H1 (cell line): Measurements from ENCODE around the gene APMAP. TPM values are rescaled to one million over a fixed set of nuclear protein-coding genes. Genes with fewer than 3 reads are reported as not detected.

Experiments
- CTCF ChIA-PET: fragments of 300-600 bp; sonication (Branson Sonifier 250); formaldehyde crosslinking; loops from one replicate; lab custom pipeline; 2021; ENCODE audit not compliant: partially characterized antibody; lab: Charles Lee
- POLR2A ChIA-PET: fragments of 300-600 bp; sonication (Branson Sonifier 250); formaldehyde crosslinking; loops from one replicate; lab custom pipeline; 2021; ENCODE audit warnings: inconsistent platforms; ENCODE audit not compliant: partially characterized antibody; lab: Charles Lee
- DNase-seq, 2 experiments: peaks; one replicate each; pipeline versions ENCODE4 v3.0.0 to v3.0.0-alpha.2; 2010 to 2022; ENCODE audit warnings: low spot score in 2 of 2, low read depth in 1 of 2, mixed read lengths in 1 of 2
- FAIRE-seq: peaks from 2 replicates; lab custom pipeline; 2011; peaks lifted over from hg19 to GRCh38; lab: Jason Lieb, UNC
- H2AFZ ChIP-seq: 2 replicates; pipeline ENCODE4 v1.8.1; 2012; ENCODE audit warnings: low read length, inconsistent platforms
- H2AK5ac ChIP-seq: 2 replicates; pipeline ENCODE4 v1.6.1; 2013; ENCODE audit warnings: low read depth, low read length
- H2BK120ac ChIP-seq: replicated peaks from 2 replicates; pipeline ENCODE3; 2013; ENCODE audit warnings: low read depth, low read length, inconsistent platforms
- H2BK12ac ChIP-seq: 2 replicates; pipeline ENCODE4 v1.6.1; 2013; ENCODE audit warnings: low read depth, low read length
- H2BK15ac ChIP-seq: 2 replicates; pipeline ENCODE4 v1.6.1; 2013; ENCODE audit warnings: low read length
- H2BK20ac ChIP-seq: 2 replicates; pipeline ENCODE4 v1.6.1; 2013; ENCODE audit warnings: low read length
- H2BK5ac ChIP-seq: 2 replicates; pipeline ENCODE4 v1.6.1; 2013; ENCODE audit warnings: low read depth, low read length
- H3K14ac ChIP-seq: 2 replicates; pipeline ENCODE4 v1.6.1; 2013; ENCODE audit warnings: inconsistent platforms; ENCODE audit not compliant: insufficient read length
- H3K18ac ChIP-seq: 2 replicates; pipeline ENCODE4 v1.6.1; 2013; ENCODE audit warnings: low read length; ENCODE audit errors: extremely low read depth
- H3K23ac ChIP-seq: 2 replicates; pipeline ENCODE4 v1.6.1; 2013; ENCODE audit warnings: inconsistent platforms; ENCODE audit not compliant: insufficient read length
- H3K23me2 ChIP-seq: 2 replicates; pipeline ENCODE4 v1.6.1; 2013; ENCODE audit warnings: low read depth, low read length
- H3K27ac ChIP-seq: 2 replicates; pipeline ENCODE4 v1.6.1; 2011; ENCODE audit warnings: low read depth, low read length, inconsistent platforms
- H3K27me3 ChIP-seq, 4 experiments: replicated peaks in 1 of 4; 1 replicate in 1 of 4; 2 replicates in 3 of 4; pipeline versions ENCODE4 v1.6.1 to v1.8.1; 2011 to 2013; ENCODE audit warnings: low read length in 3 of 4, mild to moderate bottlenecking in 3 of 4, inconsistent platforms in 2 of 4, mixed read lengths in 2 of 4, moderate library complexity in 1 of 4; ENCODE audit not compliant: control insufficient read depth in 3 of 4, insufficient read depth in 3 of 4; ENCODE audit errors: extremely low read depth in 1 of 4
- H3K36me3 ChIP-seq, 4 experiments: 2 replicates each; pipeline versions ENCODE4 v1.6.1 to v1.8.1; 2011 to 2013; ENCODE audit warnings: mild to moderate bottlenecking in 4 of 4, low read length in 3 of 4, moderate library complexity in 2 of 4, control low read depth in 1 of 4, inconsistent platforms in 1 of 4; ENCODE audit not compliant: insufficient read depth in 4 of 4, control insufficient read depth in 2 of 4
- H3K4ac ChIP-seq: replicated peaks from 2 replicates; pipeline ENCODE3; 2013; ENCODE audit warnings: low read length, low read depth, mixed read lengths, inconsistent platforms; ENCODE audit not compliant: insufficient read length
- H3K4me1 ChIP-seq, 4 experiments: replicated peaks in 1 of 4; 1 replicate in 1 of 4; 2 replicates in 3 of 4; pipeline versions ENCODE4 v1.6.1 to v1.8.1; 2011 to 2013; ENCODE audit warnings: low read length in 3 of 4, inconsistent platforms in 2 of 4, mixed read lengths in 1 of 4; ENCODE audit not compliant: insufficient read depth in 4 of 4, control insufficient read depth in 3 of 4
- H3K4me2 ChIP-seq, 2 experiments: 2 replicates each; pipeline versions ENCODE4 v1.6.1 to v1.8.1; 2011 to 2013; ENCODE audit warnings: low read depth in 2 of 2, low read length in 2 of 2, control low read depth in 1 of 2, inconsistent platforms in 1 of 2, mild to moderate bottlenecking in 1 of 2; ENCODE audit not compliant: insufficient read depth in 1 of 2
- H3K4me3 ChIP-seq, 4 experiments: fragments of 200-600, 300-600 bp in 1 of 4; sonication (generic), shearing (Covaris generic), sonication (Bioruptor Twin) in 1 of 4; 2 replicates each; pipeline versions ENCODE4 v1.5.1 to v1.8.1; 2011 to 2016; ENCODE audit warnings: low read length in 4 of 4, low read depth in 3 of 4, control low read depth in 2 of 4, inconsistent platforms in 2 of 4, mild to moderate bottlenecking in 2 of 4, mixed read lengths in 1 of 4, moderate library complexity in 1 of 4; ENCODE audit not compliant: insufficient read depth in 2 of 4; ENCODE audit errors: extremely low read depth in 1 of 4
- H3K56ac ChIP-seq: replicated peaks from 2 replicates; pipeline ENCODE3; 2013; ENCODE audit warnings: low read depth, mild to moderate bottlenecking, mixed read lengths, low read length, inconsistent platforms; ENCODE audit not compliant: insufficient read length
- H3K79me1 ChIP-seq: 2 replicates; pipeline ENCODE4 v1.6.1; 2013; ENCODE audit warnings: low read depth, low read length, control low read depth
- H3K79me2 ChIP-seq, 2 experiments: 2 replicates each; pipeline versions ENCODE4 v1.6.1 to v1.8.1; 2012 to 2013; ENCODE audit warnings: low read length in 2 of 2, mild to moderate bottlenecking in 2 of 2, inconsistent platforms in 1 of 2; ENCODE audit not compliant: insufficient read depth in 2 of 2, control insufficient read depth in 1 of 2
- H3K9ac ChIP-seq, 4 experiments: replicated peaks in 1 of 4; 1 replicate in 1 of 4; 2 replicates in 3 of 4; pipeline versions ENCODE4 v1.6.1 to v1.8.1; 2011 to 2013; ENCODE audit warnings: low read depth in 3 of 4, low read length in 3 of 4, control low read depth in 2 of 4, mild to moderate bottlenecking in 2 of 4, moderate library complexity in 2 of 4, inconsistent platforms in 1 of 4; ENCODE audit errors: extremely low read depth in 1 of 4
- H3K9me3 ChIP-seq, 2 experiments: 2 replicates each; pipeline versions ENCODE4 v1.6.1 to v1.8.1; 2012 to 2013; ENCODE audit warnings: mild to moderate bottlenecking in 2 of 2, moderate library complexity in 2 of 2, control low read depth in 1 of 2, inconsistent platforms in 1 of 2, low read depth in 1 of 2, low read length in 1 of 2, mixed read lengths in 1 of 2; ENCODE audit not compliant: insufficient read depth in 2 of 2
- H4K20me1 ChIP-seq, 2 experiments: replicated peaks in 1 of 2; 2 replicates each; pipeline versions ENCODE3 to v1.8.1; 2011 to 2013; ENCODE audit warnings: inconsistent platforms in 2 of 2, low read length in 2 of 2, mild to moderate bottlenecking in 1 of 2; ENCODE audit not compliant: insufficient read depth in 2 of 2, control insufficient read depth in 1 of 2
- H4K5ac ChIP-seq: 2 replicates; pipeline ENCODE4 v1.6.1; 2013; ENCODE audit warnings: low read length, low read depth, mixed read lengths, inconsistent platforms; ENCODE audit not compliant: insufficient read length
- H4K8ac ChIP-seq: 2 replicates; pipeline ENCODE4 v1.8.0; 2013; ENCODE audit warnings: mild to moderate bottlenecking, moderate library complexity, low read length, inconsistent platforms; ENCODE audit not compliant: insufficient read depth; ENCODE audit errors: extremely low read depth
- H4K91ac ChIP-seq: replicated peaks from 2 replicates; pipeline ENCODE3; 2013; ENCODE audit warnings: low read length, mixed read lengths, inconsistent platforms; ENCODE audit not compliant: insufficient read length
- POLR2A ChIP-seq, 2 experiments: IDR thresholded peaks; 1 replicate in 1 of 2; 2 replicates in 1 of 2; pipeline ENCODE4 v1.6.1; 2011; ENCODE audit warnings: low read depth in 2 of 2, low read length in 2 of 2, mild to moderate bottlenecking in 2 of 2; ENCODE audit errors: control extremely low read depth in 1 of 2
- RXRA ChIP-seq: IDR thresholded peaks from 2 replicates; pipeline ENCODE4 v1.6.1; 2011; ENCODE audit warnings: low read depth, mild to moderate bottlenecking, low read length, moderate library complexity; ENCODE audit not compliant: insufficient read depth
- WGBS, 2 experiments: shearing (Covaris generic) in 1 of 2; methylation state at CpG; one replicate each; pipeline versions ENCODE4 v1.1.6 to v1.1.7; 2013 to 2015; ENCODE audit warnings: low lambda C conversion rate in 2 of 2, mixed read lengths in 2 of 2, inconsistent platforms in 1 of 2, low coverage in 1 of 2, missing lambda C conversion rate in 1 of 2; ENCODE audit not compliant: insufficient replicate concordance in 2 of 2, insufficient coverage in 1 of 2, insufficient read length in 1 of 2; ENCODE audit errors: extremely low coverage in 1 of 2, missing lambda C conversion rate in 1 of 2; 5-methylcytosine and 5-hydroxymethylcytosine counted together
- polyA plus RNA-seq, 7 experiments: library from polyadenylated mRNA; depleted of rRNA in 3 of 7; stranded (reverse) in 5 of 7; unstranded in 2 of 7; fragments of >200 nt in 5 of 7; fragments of 200-250 nt in 2 of 7; gene quantifications; 1 replicate in 5 of 7; 2 replicates in 1 of 7; 4 replicates in 1 of 7; pipeline versions ENCODE4 v1.2.1 to v1.2.3, GENCODE V29; 2011 to 2013; ENCODE audit warnings: missing spikeins in 2 of 7, mixed read lengths in 2 of 7
- total RNA-seq: library from RNA; stranded (reverse); fragmentation: NEBNext Ultra II Directional; extraction: Animal tissue kit (Norgen Biotek cat#: 25700); gene quantifications from 2 replicates; pipeline ENCODE4 v1.2.1, GENCODE V29; 2021

APMAP gene
- total and polyA plus RNA-seq, 2 of the 8 experiments (the other 6 are each of a cell fraction or from before 2014, with no cell fraction given): 31.3 to 66.0 TPM

GRCh38 chr20:24995741-24996448 lies 3.3 kb upstream of the APMAP start:
- WGBS, 2 experiments: 78% methylated on average over 9 of the region's 9 CpGs; no CpG with 5 or more reads in 1 of the 2 experiments
- CTCF ChIA-PET: interaction anchor here (0.6 to 4.0 kb wide), 24 partner anchors 8 to 413 kb away, joined by 3 to 121 read pairs (median 4); partner anchors contain the start of gene ACSS1
- Histone ChIP-seq H3K56ac (no peak overlapping the region), H2BK12ac (no peak overlapping the region), H3K14ac (no peak overlapping the region), H4K8ac (no peak overlapping the region), H3K4me3 (no peak overlapping the region), H3K23ac (no peak overlapping the region), H3K4me2 (no peak overlapping the region), H3K27ac (no peak overlapping the region), H4K91ac (no peak overlapping the region), H3K79me2 (peaks cover 3 to 12% of the 10 kb centered on the region in 2 experiments; a peak in 3 of 4 replicates), H4K5ac (no peak overlapping the region), H3K9ac (no peak overlapping the region), H3K9me3 (no peaks in the 10 kb centered on the region), H2BK15ac (no peak overlapping the region), H2BK120ac (no peak overlapping the region), H3K36me3 (no peaks in the 10 kb centered on the region), H3K27me3 (peaks cover 0 to 2% (median 0%) of the 10 kb centered on the region in 4 experiments; a peak in 2 of 7 replicates), H3K23me2 (peaks cover 3% of the 10 kb centered on the region), H2AFZ (no peak overlapping the region), H3K4me1 (peaks cover 0 to 7% (median 0%) of the 10 kb centered on the region in 4 experiments; a peak in 1 of 7 replicates), H4K20me1 (peaks cover 0 to 4% of the 10 kb centered on the region in 2 experiments), H2BK5ac (no peak overlapping the region), H2AK5ac (no peak overlapping the region), H2BK20ac (no peak overlapping the region), H3K79me1 (no peaks in the 10 kb centered on the region), H3K4ac (no peak overlapping the region), H3K18ac (no peak overlapping the region)
- TF ChIP-seq RXRA (no peak), POLR2A (IDR thresholded peaks at IDR 0.05; ENCODE audit: control extremely low read depth in 1 of 2, low read depth in 2 of 2, low read length in 2 of 2) (no peak)
- POLR2A ChIA-PET: interaction anchor here (1.2 kb wide), 1 partner anchor 83 kb away, joined by 3 read pairs; no protein-coding TSS in a partner anchor
- FAIRE-seq: no peak
- peak in 1 of 2 experiments; percentile 31 for DNase-seq
